ENCODE data around the gene OXT.

DNA sequence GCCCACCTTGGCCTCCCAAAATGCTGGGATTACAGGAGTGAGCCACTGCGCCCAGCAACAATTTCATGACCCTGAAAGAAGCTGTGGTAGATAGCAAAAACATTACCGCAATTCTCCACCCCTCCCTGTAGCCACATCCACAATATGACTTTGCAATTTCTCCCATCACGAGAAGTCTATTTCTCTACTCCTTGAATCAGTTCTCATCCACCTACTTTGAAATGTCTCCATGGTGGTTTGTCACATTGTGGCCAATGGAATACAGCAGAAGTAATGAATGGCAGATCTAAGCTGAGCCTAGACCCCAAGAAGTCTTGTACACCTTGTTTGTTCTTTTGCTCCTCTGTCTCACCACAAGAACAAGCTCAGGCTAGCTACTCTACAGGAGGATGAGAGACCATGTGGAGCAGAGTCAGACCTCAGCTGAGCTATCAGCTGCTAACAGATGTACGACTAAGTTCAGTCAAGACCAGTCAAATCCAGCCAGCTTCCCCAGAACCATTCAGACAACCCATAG is 6.3 kb downstream of the OXT start:
- TF ChIP-seq, protein P1, sequence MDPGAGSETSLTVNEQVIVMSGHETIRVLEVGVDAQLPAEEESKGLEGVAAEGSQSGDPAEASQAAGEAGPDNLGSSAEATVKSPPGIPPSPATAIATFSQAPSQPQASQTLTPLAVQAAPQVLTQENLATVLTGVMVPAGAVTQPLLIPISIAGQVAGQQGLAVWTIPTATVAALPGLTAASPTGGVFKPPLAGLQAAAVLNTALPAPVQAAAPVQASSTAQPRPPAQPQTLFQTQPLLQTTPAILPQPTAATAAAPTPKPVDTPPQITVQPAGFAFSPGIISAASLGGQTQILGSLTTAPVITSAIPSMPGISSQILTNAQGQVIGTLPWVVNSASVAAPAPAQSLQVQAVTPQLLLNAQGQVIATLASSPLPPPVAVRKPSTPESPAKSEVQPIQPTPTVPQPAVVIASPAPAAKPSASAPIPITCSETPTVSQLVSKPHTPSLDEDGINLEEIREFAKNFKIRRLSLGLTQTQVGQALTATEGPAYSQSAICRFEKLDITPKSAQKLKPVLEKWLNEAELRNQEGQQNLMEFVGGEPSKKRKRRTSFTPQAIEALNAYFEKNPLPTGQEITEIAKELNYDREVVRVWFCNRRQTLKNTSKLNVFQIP (CRISPR knock-in tag; IDR thresholded peaks at IDR 0.05; ENCODE audit: borderline replicate concordance, low read depth), result no peak
- TF ChIP-seq, protein P2, sequence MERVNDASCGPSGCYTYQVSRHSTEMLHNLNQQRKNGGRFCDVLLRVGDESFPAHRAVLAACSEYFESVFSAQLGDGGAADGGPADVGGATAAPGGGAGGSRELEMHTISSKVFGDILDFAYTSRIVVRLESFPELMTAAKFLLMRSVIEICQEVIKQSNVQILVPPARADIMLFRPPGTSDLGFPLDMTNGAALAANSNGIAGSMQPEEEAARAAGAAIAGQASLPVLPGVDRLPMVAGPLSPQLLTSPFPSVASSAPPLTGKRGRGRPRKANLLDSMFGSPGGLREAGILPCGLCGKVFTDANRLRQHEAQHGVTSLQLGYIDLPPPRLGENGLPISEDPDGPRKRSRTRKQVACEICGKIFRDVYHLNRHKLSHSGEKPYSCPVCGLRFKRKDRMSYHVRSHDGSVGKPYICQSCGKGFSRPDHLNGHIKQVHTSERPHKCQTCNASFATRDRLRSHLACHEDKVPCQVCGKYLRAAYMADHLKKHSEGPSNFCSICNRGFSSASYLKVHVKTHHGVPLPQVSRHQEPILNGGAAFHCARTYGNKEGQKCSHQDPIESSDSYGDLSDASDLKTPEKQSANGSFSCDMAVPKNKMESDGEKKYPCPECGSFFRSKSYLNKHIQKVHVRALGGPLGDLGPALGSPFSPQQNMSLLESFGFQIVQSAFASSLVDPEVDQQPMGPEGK (CRISPR knock-in tag; IDR thresholded peaks at IDR 0.05; ENCODE audit: borderline replicate concordance), result no peak

Data from SK-N-SH treated with all-trans-retinoic acid at 6 μM for 48 hours (cell line).